Liver (tissue), 3 donors: ENCODE measurements around the gene GPR62.
A peak's percentile ranks its signal among the peaks of the same experiment; 100 is the strongest.

Source experiments
- ATF3 ChIP-seq: IDR thresholded peaks from 2 replicates; pipeline ENCODE4 v1.6.1; 2016; ENCODE audit warnings: antibody characterized with exemption
- CTCF ChIP-seq: fragments of 150-350 bp; IDR thresholded peaks from 2 replicates; pipeline ENCODE4 v1.5.1; 2017; ENCODE audit warnings: improper control_type of control experiment, low read depth, low read length; ENCODE audit not compliant: missing input control
- EGR1 ChIP-seq, 2 donors: IDR thresholded peaks; 2 replicates each; pipeline ENCODE4 v1.6.1; 2016 to 2018; ENCODE audit warnings: antibody characterized with exemption in 2 of 2, low read depth in 2 of 2
- FOXA1 ChIP-seq: IDR thresholded peaks from 2 replicates; pipeline ENCODE4 v1.6.1; 2016; ENCODE audit warnings: antibody characterized with exemption
- FOXA2 ChIP-seq: IDR thresholded peaks from 2 replicates; pipeline ENCODE4 v1.6.1; 2016; ENCODE audit warnings: antibody characterized with exemption
- GABPA ChIP-seq, 2 donors: IDR thresholded peaks in 1 of 2; conservative IDR thresholded peaks in 1 of 2; 2 replicates each; pipeline ENCODE4 v1.6.1; 2016; ENCODE audit warnings: antibody characterized with exemption in 2 of 2, mild to moderate bottlenecking in 1 of 2, moderate library complexity in 1 of 2
- HNF4G ChIP-seq: IDR thresholded peaks from 2 replicates; pipeline ENCODE4 v1.6.1; 2016; ENCODE audit warnings: antibody characterized with exemption
- MAX ChIP-seq: IDR thresholded peaks from 2 replicates; pipeline ENCODE4 v1.6.1; 2016; ENCODE audit warnings: antibody characterized with exemption
- NR2F2 ChIP-seq: IDR thresholded peaks from 2 replicates; pipeline ENCODE4 v1.6.1; 2016; ENCODE audit warnings: antibody characterized with exemption
- RAD21 ChIP-seq, 2 donors: IDR thresholded peaks; 2 replicates each; pipeline ENCODE4 v1.6.1; 2016; ENCODE audit warnings: antibody characterized with exemption in 2 of 2, mild to moderate bottlenecking in 2 of 2
- REST ChIP-seq: IDR thresholded peaks from 2 replicates; pipeline ENCODE4 v1.6.1; 2016; ENCODE audit warnings: antibody characterized with exemption, mild to moderate bottlenecking
- TAF1 ChIP-seq: conservative IDR thresholded peaks from 2 replicates; pipeline ENCODE4 v1.6.1; 2016; ENCODE audit warnings: antibody characterized with exemption, mild to moderate bottlenecking
- YY1 ChIP-seq: IDR thresholded peaks from 2 replicates; pipeline ENCODE4 v1.6.1; 2016; ENCODE audit warnings: antibody characterized with exemption, mild to moderate bottlenecking
- ZBTB33 ChIP-seq: IDR thresholded peaks from 2 replicates; pipeline ENCODE4 v1.6.1; 2016; ENCODE audit warnings: antibody characterized with exemption
- donor health status: healthy.
- donor health status: healthy.

- TF ChIP-seq CTCF (peak; percentile 17), MAX (no peak), TAF1 (no peak), FOXA1 (no peak), ZBTB33 (no peak), YY1 (no peak), GABPA (IDR thresholded peaks at IDR 0.05 in 1 of 2, conservative IDR thresholded peaks at IDR 0.05 in 1 of 2) (no peak), HNF4G (no peak), RAD21 (IDR thresholded peaks at IDR 0.05) (peak; percentile 65 to 77), REST (no peak), ATF3 (no peak), FOXA2 (no peak), NR2F2 (no peak), EGR1 (IDR thresholded peaks at IDR 0.05; ENCODE audit: low read depth in 2 of 2) (no peak)
Measured at GRCh38 chr3:52004163-52004787, 49.1 kb downstream of the GPR62 start.
